ENCODE measurements around the gene ARHGEF40. TPM values are rescaled to one million over a fixed set of nuclear protein-coding genes. Genes with fewer than 3 reads are reported as not detected.

Gene ARHGEF40
- total RNA-seq, 1 experiment from 2014 or later = 2.7 TPM

- H4K20me1 ChIP-seq (ENCODE audit: low read length) = no peaks in the 10 kb centered on the region
- CTCF ChIA-PET = no interaction called here
- no peaks in the 10 kb centered on the region for H3K4me1 ChIP-seq (ENCODE audit: insufficient read depth, low read length)
- H3K4me2 ChIP-seq (ENCODE audit: low read length) = no peak overlapping the region
- H3K4me3 ChIP-seq (ENCODE audit: low read length) = no peak overlapping the region
- peaks cover 27% of the 10 kb centered on the region for H3K27me3 ChIP-seq (ENCODE audit: low read length)
- intact Hi-C loops (cut with micrococcal nuclease) = loop anchor here (5.0 kb wide), 2 partner anchors 186 to 346 kb away; no protein-coding TSS in a partner anchor
- TF ChIP-seq EZH2phosphoT487 (IDR thresholded peaks at IDR 0.05; ENCODE audit: borderline replicate concordance, low read length) = no peak
- no peak for TF ChIP-seq EZH2 (IDR thresholded peaks at IDR 0.05; ENCODE audit: low read length, unreplicated experiment)
- TF ChIP-seq CTCF (conservative IDR thresholded peaks at IDR 0.05; ENCODE audit: low read depth, low read length) = no peak
- no peak overlapping the region for H2AFZ ChIP-seq (ENCODE audit: low read length)
- DNase-seq = no peak
- H3K9ac ChIP-seq (ENCODE audit: low read length) = no peak overlapping the region
- H3F3A ChIP-seq (ENCODE audit: low read length, unreplicated experiment) = no peaks in the 10 kb centered on the region
- ATAC-seq = no peak
- BruUV-seq (replicated peaks) = no TSS peak
- H3K9me3 ChIP-seq (ENCODE audit: low read length) = no peaks in the 10 kb centered on the region
- H3K36me3 ChIP-seq (ENCODE audit: low read depth, low read length) = no peaks in the 10 kb centered on the region
- H3K79me2 ChIP-seq (ENCODE audit: low read length) = no peaks in the 10 kb centered on the region
- POLR2A ChIA-PET (ENCODE audit: unreplicated experiment) = no interaction called here
- H3K27ac ChIP-seq (ENCODE audit: low read length) = no peak overlapping the region
- H3K9me2 ChIP-seq (replicated peaks; ENCODE audit: low read length) = no peaks in the 10 kb centered on the region
Observed at GRCh38 chr14:21042918-21043317, 27.2 kb upstream of the ARHGEF40 start.

DNA sequence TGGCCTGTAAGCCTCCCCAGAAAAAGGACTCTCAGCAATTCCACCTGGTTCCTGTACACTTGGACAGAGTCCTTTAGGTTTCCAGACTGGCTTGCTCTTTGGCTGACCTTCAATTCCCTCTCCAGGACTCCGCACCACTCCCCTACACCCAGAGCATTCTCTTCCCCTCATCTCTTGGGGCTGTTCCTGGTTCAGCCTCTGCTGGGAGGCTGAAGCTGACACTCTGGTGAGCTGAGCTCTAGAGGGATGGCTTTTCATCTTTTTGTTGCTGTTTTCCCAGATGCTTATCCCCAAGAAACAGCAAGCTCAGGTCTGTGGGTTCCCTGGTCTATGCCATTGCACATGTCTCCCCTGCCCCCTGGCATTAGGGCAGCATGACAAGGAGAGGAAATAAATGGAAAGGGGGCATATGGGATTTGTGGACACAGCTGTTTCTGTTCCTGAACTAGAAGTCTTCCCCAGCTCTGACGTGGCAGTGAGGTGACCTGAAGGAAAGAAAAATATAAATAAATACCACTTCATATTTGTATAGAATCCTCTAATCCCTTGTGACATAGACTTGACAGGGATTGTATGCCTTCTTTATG is 26.6 kb upstream of the ARHGEF40 start:
- Histone ChIP-seq H3K4me3 (ENCODE audit: low read length) (no peak overlapping the region), H3K9ac (ENCODE audit: low read length) (no peak overlapping the region), H3K4me2 (ENCODE audit: low read length) (no peak overlapping the region), H3K27ac (ENCODE audit: low read length) (no peak overlapping the region), H3K9me3 (ENCODE audit: low read length) (no peaks in the 10 kb centered on the region), H3K36me3 (ENCODE audit: low read depth, low read length) (no peaks in the 10 kb centered on the region), H4K20me1 (ENCODE audit: low read length) (no peaks in the 10 kb centered on the region), H3K9me2 (replicated peaks; ENCODE audit: low read length) (no peaks in the 10 kb centered on the region), H3K79me2 (ENCODE audit: low read length) (no peaks in the 10 kb centered on the region), H3K4me1 (ENCODE audit: insufficient read depth, low read length) (no peaks in the 10 kb centered on the region), H3K27me3 (ENCODE audit: low read length) (peaks cover 28% of the 10 kb centered on the region), H3F3A (ENCODE audit: low read length, unreplicated experiment) (no peaks in the 10 kb centered on the region), H2AFZ (ENCODE audit: low read length) (no peak overlapping the region)
- ChIA-PET CTCF (no interaction called here), POLR2A (ENCODE audit: unreplicated experiment) (no interaction called here)
- BruUV-seq (replicated peaks) = no TSS peak
- intact Hi-C loops (cut with micrococcal nuclease) = loop anchor here (5.0 kb wide), 2 partner anchors 186 to 346 kb away; no protein-coding TSS in a partner anchor
- no peak for ATAC-seq
- TF ChIP-seq CTCF (conservative IDR thresholded peaks at IDR 0.05; ENCODE audit: low read depth, low read length) (no peak), EZH2 (IDR thresholded peaks at IDR 0.05; ENCODE audit: low read length, unreplicated experiment) (no peak), EZH2phosphoT487 (IDR thresholded peaks at IDR 0.05; ENCODE audit: borderline replicate concordance, low read length) (no peak)
- no peak for DNase-seq

- CTCF ChIA-PET = no interaction called here
- DNase-seq (no peak), ATAC-seq (no peak)
- no peak overlapping the region for H3K4me2 ChIP-seq (ENCODE audit: low read length)
- no peaks in the 10 kb centered on the region for H3K79me2 ChIP-seq (ENCODE audit: low read length)
- H3K9ac ChIP-seq (ENCODE audit: low read length) = no peak overlapping the region
- H3K36me3 ChIP-seq (ENCODE audit: low read depth, low read length) = no peaks in the 10 kb centered on the region
- H3F3A ChIP-seq (ENCODE audit: low read length, unreplicated experiment) = no peaks in the 10 kb centered on the region
- no peaks in the 10 kb centered on the region for H3K9me3 ChIP-seq (ENCODE audit: low read length)
- no TSS peak for BruUV-seq (replicated peaks)
- H3K27me3 ChIP-seq (ENCODE audit: low read length) = peaks cover 33% of the 10 kb centered on the region
- POLR2A ChIA-PET (ENCODE audit: unreplicated experiment) = no interaction called here
- H3K4me1 ChIP-seq (ENCODE audit: insufficient read depth, low read length) = no peaks in the 10 kb centered on the region
- no peak overlapping the region for H3K4me3 ChIP-seq (ENCODE audit: low read length)
- TF ChIP-seq EZH2phosphoT487 (IDR thresholded peaks at IDR 0.05; ENCODE audit: borderline replicate concordance, low read length) = no peak
- TF ChIP-seq CTCF (conservative IDR thresholded peaks at IDR 0.05; ENCODE audit: low read depth, low read length) = no peak
- TF ChIP-seq EZH2 (IDR thresholded peaks at IDR 0.05; ENCODE audit: low read length, unreplicated experiment) = no peak
- no peaks in the 10 kb centered on the region for H4K20me1 ChIP-seq (ENCODE audit: low read length)
- H3K9me2 ChIP-seq (replicated peaks; ENCODE audit: low read length) = no peaks in the 10 kb centered on the region
- intact Hi-C loops (cut with micrococcal nuclease) = loop anchor here (5.0 kb wide), 2 partner anchors 187 to 347 kb away; no protein-coding TSS in a partner anchor
- no peak overlapping the region for H2AFZ ChIP-seq (ENCODE audit: low read length)
- no peak overlapping the region for H3K27ac ChIP-seq (ENCODE audit: low read length)
Observed at GRCh38 chr14:21043974-21044618, 26.0 kb upstream of the ARHGEF40 start.
